A673 (cell line): ENCODE data around the gene SEMA6D. TPM values are rescaled to one million over a fixed set of nuclear protein-coding genes. Genes with fewer than 3 reads are reported as not detected.

ENCODE experiments used
- BruUV-seq: library from RNA; stranded (reverse); fragments of 400-500 nt; replicated peaks from 2 replicates; lab custom pipeline; 2021; lab: Mats Ljungman, UMichigan
- CTCF ChIA-PET: fragments of 300-600 bp; sonication (Branson Sonifier 250); formaldehyde crosslinking; loops from one replicate; lab custom pipeline; 2022; ENCODE audit warnings: antibody characterized with exemption; lab: Charles Lee
- POLR2A ChIA-PET: fragments of 300-600 bp; sonication (Branson Sonifier 250); formaldehyde crosslinking; loops from one replicate; lab custom pipeline; 2022; ENCODE audit warnings: antibody characterized with exemption; ENCODE audit not compliant: low non-redundant PET; lab: Charles Lee
- DNase-seq: peaks from one replicate; pipeline ENCODE4 v3.0.0-alpha.2; 2015; ENCODE audit warnings: low spot score
- H3K27ac ChIP-seq: fragments of 200-600 bp; sonication (generic); 2 replicates; pipeline ENCODE4 v1.5.1; 2016; ENCODE audit warnings: mixed run types, low read depth, mild to moderate bottlenecking, mixed read lengths, antibody characterized with exemption, low read length; ENCODE audit not compliant: poor library complexity, severe bottlenecking
- H3K27me3 ChIP-seq: fragments of 200-600 bp; sonication (generic); replicated peaks from 2 replicates; pipeline ENCODE4 v1.6.1; 2017; ENCODE audit warnings: mixed run types, low read depth, mild to moderate bottlenecking, mixed read lengths, antibody characterized with exemption, low read length; ENCODE audit not compliant: insufficient read depth, poor library complexity
- H3K36me3 ChIP-seq: fragments of 200-600 bp; sonication (generic); 2 replicates; pipeline ENCODE4 v1.6.1; 2016; ENCODE audit warnings: mixed run types, mild to moderate bottlenecking, mixed read lengths, antibody characterized with exemption, low read length; ENCODE audit not compliant: insufficient read depth, poor library complexity, severe bottlenecking
- H3K4me1 ChIP-seq: fragments of 200-600 bp; sonication (generic); 2 replicates; pipeline ENCODE4 v1.6.1; 2017; ENCODE audit warnings: mixed run types, mild to moderate bottlenecking, mixed read lengths, antibody characterized with exemption, low read length; ENCODE audit not compliant: insufficient read depth, poor library complexity, severe bottlenecking
- H3K4me3 ChIP-seq: fragments of 200-600 bp; sonication (generic); 2 replicates; pipeline ENCODE4 v1.5.1; 2016; ENCODE audit warnings: low read depth, mixed run types, mild to moderate bottlenecking, mixed read lengths, low read length; ENCODE audit not compliant: poor library complexity, severe bottlenecking
- H3K9me3 ChIP-seq: fragments of 200-600 bp; sonication (generic); 2 replicates; pipeline ENCODE4 v1.6.1; 2016; ENCODE audit warnings: mixed run types, low read depth, mild to moderate bottlenecking, mixed read lengths, antibody characterized with exemption, low read length; ENCODE audit not compliant: poor library complexity, severe bottlenecking
- EZH2 ChIP-seq: fragments of 200-600 bp; sonication (generic); IDR thresholded peaks from 2 replicates; pipeline ENCODE4 v1.6.1; 2017; ENCODE audit warnings: borderline replicate concordance, low read depth, mild to moderate bottlenecking, mixed read lengths, antibody characterized with exemption, low read length; ENCODE audit not compliant: poor library complexity, severe bottlenecking
- intact Hi-C: fragments of 100-400 bp; cut with micrococcal nuclease; formaldehyde crosslinking; loops from one replicate; pipeline ENCODE4 v1.10.0; 2022; ENCODE audit not compliant: unreplicated experiment
- total RNA-seq: library from RNA; stranded (reverse); gene quantifications from 2 replicates; pipeline ENCODE4 v1.2.3, GENCODE V29; 2021
- TF ChIP-seq, protein P1 (sequence below): fragments of 300-800, 200-600 bp; sonication (generic); conservative IDR thresholded peaks from 2 replicates; pipeline ENCODE4 v1.5.1; 2017; ENCODE audit warnings: low read depth, mild to moderate bottlenecking, antibody characterized with exemption, low read length, moderate library complexity, mixed read lengths

The SEMA6D gene
- total RNA-seq, 1 experiment from 2014 or later, result 11.0 TPM

DNA sequence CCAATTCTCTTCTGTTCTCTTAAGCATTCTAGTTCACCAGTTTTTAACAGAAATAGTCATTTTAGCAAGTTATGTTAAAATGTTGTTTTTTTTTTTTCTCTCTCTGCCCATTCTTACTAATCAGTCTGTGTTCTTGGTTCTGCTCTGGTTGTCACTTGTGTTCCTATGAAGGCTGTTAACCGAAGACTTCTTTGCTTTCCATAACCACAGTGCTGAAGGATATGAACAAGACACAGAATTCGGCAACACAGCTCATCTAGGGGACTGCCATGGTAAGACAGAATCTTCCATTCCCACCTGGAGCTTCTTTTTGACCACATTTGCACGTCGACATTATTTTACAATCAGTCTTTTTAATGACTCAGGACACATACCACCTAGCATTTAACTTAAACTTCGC, 49.1 kb downstream of the SEMA6D start:
- no TSS peak for BruUV-seq
- Histone ChIP-seq H3K9me3 (no peaks in the 10 kb centered on the region), H3K4me3 (no peak overlapping the region), H3K27me3 (no peaks in the 10 kb centered on the region), H3K4me1 (no peaks in the 10 kb centered on the region), H3K27ac (no peak overlapping the region), H3K36me3 (peaks cover 20% of the 10 kb centered on the region)
- POLR2A ChIA-PET, result no interaction called here
- DNase-seq, result no peak
- TF ChIP-seq, protein P1, sequence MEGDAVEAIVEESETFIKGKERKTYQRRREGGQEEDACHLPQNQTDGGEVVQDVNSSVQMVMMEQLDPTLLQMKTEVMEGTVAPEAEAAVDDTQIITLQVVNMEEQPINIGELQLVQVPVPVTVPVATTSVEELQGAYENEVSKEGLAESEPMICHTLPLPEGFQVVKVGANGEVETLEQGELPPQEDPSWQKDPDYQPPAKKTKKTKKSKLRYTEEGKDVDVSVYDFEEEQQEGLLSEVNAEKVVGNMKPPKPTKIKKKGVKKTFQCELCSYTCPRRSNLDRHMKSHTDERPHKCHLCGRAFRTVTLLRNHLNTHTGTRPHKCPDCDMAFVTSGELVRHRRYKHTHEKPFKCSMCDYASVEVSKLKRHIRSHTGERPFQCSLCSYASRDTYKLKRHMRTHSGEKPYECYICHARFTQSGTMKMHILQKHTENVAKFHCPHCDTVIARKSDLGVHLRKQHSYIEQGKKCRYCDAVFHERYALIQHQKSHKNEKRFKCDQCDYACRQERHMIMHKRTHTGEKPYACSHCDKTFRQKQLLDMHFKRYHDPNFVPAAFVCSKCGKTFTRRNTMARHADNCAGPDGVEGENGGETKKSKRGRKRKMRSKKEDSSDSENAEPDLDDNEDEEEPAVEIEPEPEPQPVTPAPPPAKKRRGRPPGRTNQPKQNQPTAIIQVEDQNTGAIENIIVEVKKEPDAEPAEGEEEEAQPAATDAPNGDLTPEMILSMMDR, result no peak
- TF ChIP-seq EZH2, result no peak
- CTCF ChIA-PET, result no interaction called here
- intact Hi-C loops, result no loop called here

DNA sequence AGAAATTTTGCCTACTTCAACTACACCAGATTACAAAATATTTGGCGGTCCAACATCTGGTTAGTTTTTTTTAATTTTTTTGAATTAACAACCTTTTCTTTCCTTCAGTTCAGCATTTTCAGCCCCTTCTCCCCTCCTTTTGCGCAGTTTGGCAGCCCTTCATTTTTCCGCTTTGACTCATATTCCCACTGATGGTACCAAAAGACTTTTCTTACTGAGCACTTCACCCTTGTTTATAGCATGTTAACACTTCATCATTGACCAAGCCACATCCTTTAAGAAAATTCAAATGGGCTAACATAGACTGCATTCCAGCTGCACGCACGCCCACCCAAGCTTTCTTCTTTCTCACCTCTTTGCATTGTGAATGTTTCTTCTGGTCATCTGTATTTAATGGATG, 49.7 kb downstream of the SEMA6D start:
- TF ChIP-seq, protein P1, result no peak
- no peak for TF ChIP-seq EZH2
- Histone ChIP-seq H3K4me3 (no peak overlapping the region), H3K4me1 (no peaks in the 10 kb centered on the region), H3K27ac (no peak overlapping the region), H3K36me3 (peaks cover 21% of the 10 kb centered on the region), H3K27me3 (no peaks in the 10 kb centered on the region), H3K9me3 (no peaks in the 10 kb centered on the region)
- intact Hi-C loops, result no loop called here
- ChIA-PET CTCF (no interaction called here), POLR2A (no interaction called here)
- no TSS peak for BruUV-seq
- no peak for DNase-seq

DNA sequence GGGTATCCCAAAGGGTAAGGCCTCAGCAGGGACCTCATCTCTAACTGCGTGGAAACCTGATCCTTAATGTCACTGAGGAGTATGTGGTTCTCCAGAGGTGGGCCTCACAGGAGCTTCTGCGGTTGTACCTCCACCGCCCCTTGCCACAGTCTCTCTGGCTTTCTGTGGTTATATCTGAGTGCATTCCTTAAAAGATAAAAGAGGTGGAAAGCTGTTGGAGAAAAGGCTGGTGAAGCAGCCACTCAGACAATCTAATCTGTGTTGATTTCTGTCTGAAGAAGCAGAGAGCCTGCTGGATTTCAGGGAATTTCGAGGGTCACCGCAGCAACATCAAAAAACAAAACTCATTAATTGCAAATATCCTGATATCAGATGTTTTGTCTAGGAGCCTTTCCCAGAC, 51.4 kb downstream of the SEMA6D start:
- POLR2A ChIA-PET, result no interaction called here
- DNase-seq, result no peak
- Histone ChIP-seq H3K4me1 (no peaks in the 10 kb centered on the region), H3K4me3 (no peak overlapping the region), H3K9me3 (no peaks in the 10 kb centered on the region), H3K27ac (no peak overlapping the region), H3K36me3 (peaks cover 21% of the 10 kb centered on the region), H3K27me3 (no peaks in the 10 kb centered on the region)
- CTCF ChIA-PET, result no interaction called here
- TF ChIP-seq EZH2, result no peak
- intact Hi-C loops, result no loop called here
- no TSS peak for BruUV-seq

DNA sequence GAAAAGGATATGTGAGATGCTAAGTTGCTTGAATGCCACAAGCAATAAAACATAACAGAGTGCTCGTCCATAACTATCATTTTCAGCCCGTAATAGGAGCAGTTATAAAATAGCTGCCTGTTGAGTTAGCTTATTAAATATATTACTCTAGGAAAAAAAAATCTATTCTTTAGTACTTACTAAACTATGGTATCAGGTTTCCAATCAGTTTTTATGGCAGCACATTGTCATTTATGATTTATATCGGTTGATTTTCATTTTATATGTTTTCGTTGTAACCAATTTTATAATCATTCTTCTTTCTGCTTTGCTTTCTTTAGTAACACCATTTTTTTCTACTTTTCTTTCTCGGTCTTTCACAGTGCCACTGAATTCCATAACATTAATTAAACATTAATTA, 51.9 kb downstream of the SEMA6D start:
- H3K4me1 ChIP-seq, result no peaks in the 10 kb centered on the region
- intact Hi-C loops, result no loop called here
- CTCF ChIA-PET, result no interaction called here
- H3K9me3 ChIP-seq, result no peaks in the 10 kb centered on the region
- H3K4me3 ChIP-seq, result no peak overlapping the region
- no TSS peak for BruUV-seq
- POLR2A ChIA-PET, result interaction anchor here (0.6 kb wide), 1 partner anchor 190 kb away, joined by 9 read pairs; no protein-coding TSS in a partner anchor
- peaks cover 21% of the 10 kb centered on the region for H3K36me3 ChIP-seq
- no peak overlapping the region for H3K27ac ChIP-seq
- TF ChIP-seq, protein P1, result no peak
- no peak for TF ChIP-seq EZH2
- DNase-seq, result no peak
- no peaks in the 10 kb centered on the region for H3K27me3 ChIP-seq
